GM21360 (cell line): Measurements from ENCODE around the gene ITGAX.
"Not testable (repeated sequence)": the region's sequence is repeated elsewhere in the genome, so short reads cannot be mapped to it uniquely, and the experiment has no call there.

Experiments
- ATAC-seq: cut with Tn5 transposase; IDR thresholded peaks from one replicate; pipeline ENCODE4 v1.9.1; 2021; ENCODE audit warnings: mild to moderate bottlenecking, moderate library complexity; ENCODE audit not compliant: unreplicated experiment

The ITGAX gene

GRCh38 chr16:31354394-31355291 lies at the start of gene ITGAX:
Gene ITGAX, plus strand, starts transcription at chr16:31355176. Its CDS starts 79 bp downstream, at chr16:31355255.
- ATAC-seq: peak; percentile 52

- no peak for ATAC-seq
These were observed 49.8 kb upstream of the ITGAX start for GRCh38 chr16:31305219-31305618.

- not testable (repeated sequence) for ATAC-seq
These were observed 46.6 kb upstream of the ITGAX start for GRCh38 chr16:31308381-31308780.

- ATAC-seq: no peak
These were observed 32.5 kb upstream of the ITGAX start for GRCh38 chr16:31322500-31322899.

GRCh38 chr16:31323959-31324629 lies 30.9 kb upstream of the ITGAX start:
- ATAC-seq: no peak

GRCh38 chr16:31325171-31325570 lies 29.8 kb upstream of the ITGAX start:
- ATAC-seq: no peak

- no peak for ATAC-seq
These were observed 27.2 kb upstream of the ITGAX start for GRCh38 chr16:31327646-31328225.

GRCh38 chr16:31328322-31329052 lies 26.5 kb upstream of the ITGAX start:
- ATAC-seq: no peak

- no peak for ATAC-seq
These were observed 25.1 kb upstream of the ITGAX start for GRCh38 chr16:31329671-31330552.

GRCh38 chr16:31330553-31330890 lies 24.5 kb upstream of the ITGAX start:
- ATAC-seq: no peak

- no peak for ATAC-seq
These were observed 23.7 kb upstream of the ITGAX start for GRCh38 chr16:31331141-31331764.

GRCh38 chr16:31331807-31332301 lies 23.1 kb upstream of the ITGAX start:
- ATAC-seq: no peak

GRCh38 chr16:31332544-31332943 lies 22.4 kb upstream of the ITGAX start:
- no peak for ATAC-seq

- ATAC-seq: peak; percentile 75
These were observed 21.0 kb upstream of the ITGAX start for GRCh38 chr16:31333686-31334649.

- ATAC-seq: no peak
These were observed 20.0 kb upstream of the ITGAX start for GRCh38 chr16:31334934-31335333.

- ATAC-seq: no peak
These were observed 19.5 kb upstream of the ITGAX start for GRCh38 chr16:31335431-31335830.

GRCh38 chr16:31338166-31338685 lies 16.8 kb upstream of the ITGAX start:
- not testable (repeated sequence) for ATAC-seq

GRCh38 chr16:31344712-31345111 lies 10.3 kb upstream of the ITGAX start:
- ATAC-seq: no peak
